ENCODE results near the gene CSGALNACT2. TPM values are rescaled to one million over a fixed set of nuclear protein-coding genes. Genes with fewer than 3 reads are reported as not detected.

CSGALNACT2 gene
- total RNA-seq, 1 donor from 2014 or later: 24.7 TPM

DNA sequence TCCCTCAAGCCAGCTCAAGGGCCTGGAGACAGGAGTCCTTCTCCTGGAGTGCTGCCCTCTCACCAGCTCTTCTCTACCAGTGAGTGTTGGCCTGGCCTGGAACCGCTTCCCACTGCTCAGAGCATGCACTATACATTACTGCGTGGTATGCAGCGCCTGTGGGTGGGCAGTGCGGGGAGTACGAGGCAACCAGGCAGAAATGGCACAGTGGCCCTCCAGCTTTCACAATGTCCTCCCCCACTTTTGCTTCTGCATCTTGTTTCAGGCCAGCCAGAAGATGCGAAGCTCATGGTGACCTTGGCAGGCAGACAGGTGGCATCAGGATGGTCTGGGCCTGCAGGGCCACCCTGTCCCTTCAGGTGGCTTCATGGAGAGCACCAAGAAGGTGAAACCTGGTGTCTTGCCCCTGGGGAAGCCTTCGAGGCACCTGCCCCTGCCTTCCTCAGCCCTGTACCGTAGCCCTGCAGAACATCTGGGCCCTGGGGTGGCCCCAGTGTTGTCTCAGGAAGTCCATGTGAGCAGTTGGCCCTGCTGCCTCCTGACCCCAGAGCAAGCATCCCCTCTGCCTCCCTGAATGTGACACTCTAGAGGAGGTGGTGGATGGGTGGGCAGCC, 92.8 kb downstream of the CSGALNACT2 start:
- Mint-ChIP-seq H3K4me1 (peaks cover 33% of the 10 kb centered on the region), H3K4me3 (peak overlapping the region; percentile 35), H3K36me3 (ENCODE audit: low read depth) (no peaks in the 10 kb centered on the region), H3K9me3 (no peaks in the 10 kb centered on the region), H3K27ac (no peak overlapping the region), H3K27me3 (peaks cover 31% of the 10 kb centered on the region)
- intact Hi-C loops (cut with micrococcal nuclease): no loop called here
- no peak for DNase-seq

DNA sequence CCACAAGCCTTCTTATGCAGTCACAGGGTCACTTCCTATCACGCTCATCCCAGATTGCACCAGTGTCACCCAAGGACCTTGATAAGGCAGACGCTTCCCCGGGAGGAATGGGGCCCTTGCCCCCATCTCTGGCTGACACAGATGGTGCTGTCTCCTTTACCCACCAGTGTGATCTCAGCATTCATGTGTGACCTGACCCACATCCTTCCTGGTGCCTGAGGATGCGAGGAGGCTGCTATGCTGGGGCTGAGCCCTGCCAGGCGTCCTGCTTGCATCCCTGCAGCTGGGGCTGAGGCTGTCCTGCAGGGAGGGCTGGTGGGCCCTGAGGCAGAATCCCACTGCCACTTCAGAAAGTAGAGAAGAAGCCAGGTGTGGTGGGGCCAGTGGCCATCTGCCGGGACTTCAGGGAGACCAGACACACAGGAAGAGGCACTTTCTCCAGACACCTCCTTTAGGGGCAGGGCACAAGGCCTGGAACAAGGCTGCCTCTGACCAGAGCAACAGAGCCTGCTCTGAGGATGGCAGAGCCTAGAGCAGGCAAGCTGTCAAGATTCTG, 93.4 kb downstream of the CSGALNACT2 start:
- intact Hi-C loops (cut with micrococcal nuclease): no loop called here
- DNase-seq: peak; percentile 79
- no peaks in the 10 kb centered on the region for H3K9me3 Mint-ChIP-seq
- H3K36me3 Mint-ChIP-seq (ENCODE audit: low read depth): no peaks in the 10 kb centered on the region
- H3K4me3 Mint-ChIP-seq: no peak overlapping the region
- H3K4me1 Mint-ChIP-seq: peaks cover 30% of the 10 kb centered on the region
- peaks cover 29% of the 10 kb centered on the region for H3K27me3 Mint-ChIP-seq
- no peak overlapping the region for H3K27ac Mint-ChIP-seq

DNA sequence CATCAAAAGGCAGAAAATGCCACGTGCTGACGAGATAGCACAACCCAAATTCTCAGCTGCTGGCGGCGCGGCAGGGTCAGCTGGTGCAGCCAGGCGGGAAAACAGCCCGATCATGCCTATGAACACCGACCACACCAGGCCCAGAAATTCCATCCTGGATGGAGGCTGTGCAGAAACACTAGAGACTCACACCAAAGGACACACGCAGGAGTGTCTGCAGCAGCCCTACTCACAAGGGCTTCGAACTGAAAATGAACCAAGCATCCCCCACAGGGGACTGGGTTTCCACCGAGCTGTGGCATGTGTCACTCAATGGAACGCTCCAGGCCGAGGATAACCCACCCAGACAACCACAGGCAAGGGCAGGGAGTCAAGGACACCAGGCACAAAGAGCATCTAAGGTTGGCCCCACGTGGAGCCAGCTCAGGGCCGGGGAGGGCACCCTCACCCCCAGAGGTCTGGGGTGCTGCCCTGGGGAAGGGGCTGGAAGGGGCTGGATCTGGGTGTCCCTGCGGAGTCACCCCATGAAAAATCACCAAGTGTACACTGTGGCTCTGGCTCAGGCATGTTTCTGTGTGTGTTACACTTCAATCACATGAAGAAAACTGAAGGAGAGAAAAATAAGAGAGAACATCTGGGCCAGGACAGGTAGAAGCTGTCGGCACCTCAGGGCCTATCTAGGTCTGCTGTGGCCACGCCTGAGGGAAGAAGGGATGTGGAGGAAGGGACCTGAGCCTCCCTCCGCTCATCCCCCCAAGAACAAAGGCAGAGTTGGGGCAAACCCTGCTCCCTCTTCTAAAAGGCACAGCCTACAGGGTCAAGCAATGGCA, 95.6 kb downstream of the CSGALNACT2 start:
- no peak overlapping the region for H3K27ac Mint-ChIP-seq
- no peak for DNase-seq
- H3K4me3 Mint-ChIP-seq: no peak overlapping the region
- H3K36me3 Mint-ChIP-seq (ENCODE audit: low read depth): no peaks in the 10 kb centered on the region
- intact Hi-C loops (cut with micrococcal nuclease): no loop called here
- peaks cover 13% of the 10 kb centered on the region for H3K27me3 Mint-ChIP-seq
- H3K9me3 Mint-ChIP-seq: no peaks in the 10 kb centered on the region
- peaks cover 19% of the 10 kb centered on the region for H3K4me1 Mint-ChIP-seq

DNA sequence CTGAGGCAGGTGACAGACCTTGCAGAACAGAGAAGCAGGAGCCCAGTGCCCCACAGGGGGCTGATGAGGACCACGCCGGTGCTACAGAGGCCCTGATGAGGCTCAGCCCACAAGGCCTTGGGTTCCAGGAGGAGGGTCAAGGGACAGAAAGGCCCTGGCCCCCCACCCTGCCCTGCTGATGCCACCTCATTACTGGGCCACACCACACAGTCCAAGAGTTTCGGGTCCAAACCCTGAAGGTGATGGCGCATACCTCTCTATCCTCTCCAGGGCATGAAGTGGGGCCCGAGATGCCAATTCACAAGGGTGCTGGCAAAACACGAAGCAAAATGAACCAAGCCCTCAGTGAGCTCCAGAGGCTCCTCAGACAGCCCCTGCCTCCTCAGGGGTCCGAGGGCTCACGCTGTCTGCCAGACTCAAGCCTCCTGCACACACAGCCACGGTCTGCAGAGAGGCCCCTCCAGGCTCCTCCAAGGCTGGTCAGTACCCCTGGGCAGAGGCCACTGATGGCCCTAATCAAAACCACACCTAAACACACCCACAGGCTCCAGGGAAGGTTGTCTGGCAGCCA, 96.3 kb downstream of the CSGALNACT2 start:
- Mint-ChIP-seq H3K27me3 (peaks cover 12% of the 10 kb centered on the region), H3K9me3 (peaks cover 2% of the 10 kb centered on the region), H3K36me3 (ENCODE audit: low read depth) (no peaks in the 10 kb centered on the region), H3K4me1 (peaks cover 15% of the 10 kb centered on the region), H3K27ac (no peak overlapping the region), H3K4me3 (no peak overlapping the region)
- DNase-seq: no peak
- intact Hi-C loops (cut with micrococcal nuclease): no loop called here

Other genes with a start within 250 kb of the CSGALNACT2 start
- gene RET, start 61.4 kb upstream of the CSGALNACT2 start, total RNA-seq: 0.12 and 0.62 TPM in 2 replicates
- 0.63 and 0.66 TPM in 2 replicates for gene RASGEF1A, start 128.6 kb downstream of the CSGALNACT2 start, total RNA-seq
- not detected in 2 replicates for gene FXYD4, start 233.2 kb downstream of the CSGALNACT2 start, total RNA-seq